ENCODE results near the gene ING5. TPM values are rescaled to one million over a fixed set of nuclear protein-coding genes. Genes with fewer than 3 reads are reported as not detected.

ING5 gene
- total and polyA plus RNA-seq, 10 donors = 18.2 to 51.1 (median 35.5) TPM

- H3K27ac ChIP-seq = no peak overlapping the region
- intact Hi-C loops (cut with DNase I; ENCODE audit: low total_unique reads) = no loop called here
- no peak overlapping the region for H3K4me3 ChIP-seq
- DNase-seq = no peak
- TF ChIP-seq POLR2AphosphoS5 (IDR thresholded peaks at IDR 0.05) = no peak
- no peak for TF ChIP-seq CTCF (IDR thresholded peaks at IDR 0.05 in 8 of 11, conservative IDR thresholded peaks at IDR 0.05 in 3 of 11)
- TF ChIP-seq POLR2A (IDR thresholded peaks at IDR 0.05) = no peak
- peaks cover 11 to 55% (median 33%) of the 10 kb centered on the region in 6 donors for H3K4me1 ChIP-seq
- H3K36me3 ChIP-seq = peaks cover 0 to 65% (median 39%) of the 10 kb centered on the region in 6 donors
- 82 to 92% (median 85%) methylated on average over 6 of the region's 6 CpGs for WGBS, 5 donors
- no peaks in the 10 kb centered on the region for H3K27me3 ChIP-seq (replicated peaks in 1 of 7)
- H3K9me3 ChIP-seq = no peaks in the 10 kb centered on the region
These were observed 11.6 kb upstream of the ING5 start for GRCh38 chr2:241690202-241690717.

- H3K27ac ChIP-seq = no peak overlapping the region
- H3K36me3 ChIP-seq = peaks cover 0 to 70% (median 40%) of the 10 kb centered on the region in 6 donors
- no peak for DNase-seq
- H3K27me3 ChIP-seq (replicated peaks in 1 of 7) = no peaks in the 10 kb centered on the region
- peaks cover 6 to 41% (median 23%) of the 10 kb centered on the region in 6 donors for H3K4me1 ChIP-seq
- TF ChIP-seq POLR2A (IDR thresholded peaks at IDR 0.05) (no peak), POLR2AphosphoS5 (IDR thresholded peaks at IDR 0.05) (no peak), CTCF (IDR thresholded peaks at IDR 0.05 in 8 of 11, conservative IDR thresholded peaks at IDR 0.05 in 3 of 11) (no peak)
- H3K9me3 ChIP-seq = no peaks in the 10 kb centered on the region
- H3K4me3 ChIP-seq = no peak overlapping the region
- WGBS, 5 donors = 90 to 98% (median 96%) methylated on average over 6 of the region's 6 CpGs
- intact Hi-C loops (cut with DNase I; ENCODE audit: low total_unique reads) = no loop called here
These were observed 9.4 kb upstream of the ING5 start for GRCh38 chr2:241692448-241692847.

GRCh38 chr2:241695651-241696050 lies 6.2 kb upstream of the ING5 start:
- no peaks in the 10 kb centered on the region for H3K9me3 ChIP-seq
- no peak for DNase-seq
- H3K4me3 ChIP-seq = no peak overlapping the region
- intact Hi-C loops (cut with DNase I; ENCODE audit: low total_unique reads) = no loop called here
- H3K27ac ChIP-seq = no peak overlapping the region
- no peaks in the 10 kb centered on the region for H3K27me3 ChIP-seq (replicated peaks in 1 of 7)
- H3K4me1 ChIP-seq = peaks cover 0 to 15% (median 3%) of the 10 kb centered on the region in 6 donors
- 93 to 98% (median 95%) methylated on average over 4 of the region's 4 CpGs for WGBS, 5 donors
- peaks cover 0 to 55% (median 32%) of the 10 kb centered on the region in 6 donors for H3K36me3 ChIP-seq
- no peak for TF ChIP-seq CTCF (IDR thresholded peaks at IDR 0.05 in 8 of 11, conservative IDR thresholded peaks at IDR 0.05 in 3 of 11)
- no peak for TF ChIP-seq POLR2AphosphoS5 (IDR thresholded peaks at IDR 0.05)
- TF ChIP-seq POLR2A (IDR thresholded peaks at IDR 0.05) = no peak

GRCh38 chr2:241701149-241701398 lies 765 bp upstream of the ING5 start:
- TF ChIP-seq CTCF (IDR thresholded peaks at IDR 0.05 in 8 of 11, conservative IDR thresholded peaks at IDR 0.05 in 3 of 11) (peak in 8 of 11 experiments; percentile 32 to 65 (median 56)), POLR2AphosphoS5 (IDR thresholded peaks at IDR 0.05) (peak in 1 of 3 donors; percentile 63), POLR2A (IDR thresholded peaks at IDR 0.05) (no peak)
- Histone ChIP-seq H3K27me3 (replicated peaks in 1 of 7) (no peaks in the 10 kb centered on the region), H3K4me3 (peak overlapping the region; percentile 79 to 97 (median 94)), H3K36me3 (peaks cover 3 to 21% (median 10%) of the 10 kb centered on the region in 6 donors), H3K4me1 (peaks cover 6 to 31% (median 23%) of the 10 kb centered on the region in 6 donors), H3K27ac (peak overlapping the region; percentile 79 to 97 (median 94)), H3K9me3 (peaks cover 0 to 2% (median under 1%) of the 10 kb centered on the region in 8 donors)
- no peak for DNase-seq
- 1 to 3% (median 1%) methylated on average over 15 to 17 of the region's 17 CpGs for WGBS, 5 donors
- intact Hi-C loops (cut with DNase I; ENCODE audit: low total_unique reads) = no loop called here

Data from spleen (tissue), 11 donors.